HepG2 (cell line): ENCODE results near the gene CEP131. TPM values are rescaled to one million over a fixed set of nuclear protein-coding genes. Genes with fewer than 3 reads are reported as not detected.

ENCODE experiments used
- ARID3A ChIP-seq: IDR thresholded peaks from 2 replicates; pipeline ENCODE4 v1.6.1; 2012; ENCODE audit warnings: low read depth, low read length, improper control_type of control experiment
- BHLHE40 ChIP-seq: IDR thresholded peaks from 2 replicates; pipeline ENCODE4 v1.6.1; 2011; ENCODE audit warnings: low read length, improper control_type of control experiment
- HMGA1 ChIP-seq: sonication (generic); formaldehyde crosslinking; conservative IDR thresholded peaks from 2 replicates; pipeline ENCODE4 v1.4.0; 2020; ENCODE audit warnings: missing genetic modification reagents
- KAT7 ChIP-seq: IDR thresholded peaks from 2 replicates; pipeline ENCODE4 v1.6.1; 2018; ENCODE audit warnings: borderline replicate concordance, missing compliant biosample characterization
- KLF9 ChIP-seq: IDR thresholded peaks from 2 replicates; pipeline ENCODE4 v1.6.1; 2016; ENCODE audit warnings: low read depth
- PBX3 ChIP-seq: sonication (generic); formaldehyde crosslinking; IDR thresholded peaks from 2 replicates; pipeline ENCODE4 v1.8.1; 2023; ENCODE audit warnings: missing genetic modification reagents, inconsistent platforms, borderline replicate concordance
- ZBTB40 ChIP-seq, 2 experiments: fragments of 450-650 bp in 1 of 2; sonication (generic) in 1 of 2; formaldehyde crosslinking in 1 of 2; IDR thresholded peaks; 2 replicates each; pipeline versions ENCODE4 v1.6.1 to v1.8.0; 2016 to 2022; ENCODE audit warnings: antibody characterized with exemption in 1 of 2, mild to moderate bottlenecking in 1 of 2, missing genetic modification reagents in 1 of 2
- ZFX ChIP-seq: sonication (generic); formaldehyde crosslinking; IDR thresholded peaks from 2 replicates; pipeline ENCODE4 v1.4.0; 2020; ENCODE audit warnings: mild to moderate bottlenecking, low read depth, missing genetic modification reagents, moderate library complexity
- ZKSCAN8 ChIP-seq: IDR thresholded peaks from 2 replicates; pipeline ENCODE4 v1.6.1; 2016; ENCODE audit warnings: borderline replicate concordance, missing genetic modification reagents, missing compliant biosample characterization
- ZNF253 ChIP-seq: sonication (generic); formaldehyde crosslinking; IDR thresholded peaks from 2 replicates; pipeline ENCODE4 v1.8.0; 2022; ENCODE audit warnings: mild to moderate bottlenecking, missing genetic modification reagents, borderline replicate concordance
- ZNF335 ChIP-seq: sonication (generic); formaldehyde crosslinking; IDR thresholded peaks from 2 replicates; pipeline ENCODE4 v1.4.0; 2020; ENCODE audit warnings: missing genetic modification reagents
- ZNF510 ChIP-seq: sonication (generic); formaldehyde crosslinking; IDR thresholded peaks from 2 replicates; pipeline ENCODE4 v1.4.0; 2020; ENCODE audit warnings: low read depth, mild to moderate bottlenecking, missing genetic modification reagents
- ZNF552 ChIP-seq: sonication (generic); formaldehyde crosslinking; IDR thresholded peaks from 2 replicates; pipeline ENCODE4 v1.9.0; 2022; ENCODE audit warnings: missing genetic modification reagents, mild to moderate bottlenecking, borderline replicate concordance
- ZNF616 ChIP-seq: sonication (generic); formaldehyde crosslinking; IDR thresholded peaks from 2 replicates; pipeline ENCODE4 v1.5.0; 2020; ENCODE audit warnings: low read depth, mild to moderate bottlenecking, missing genetic modification reagents
- ZNF710 ChIP-seq: sonication (generic); formaldehyde crosslinking; IDR thresholded peaks from 2 replicates; pipeline ENCODE4 v1.5.0; 2020; ENCODE audit warnings: mild to moderate bottlenecking, missing genetic modification reagents, borderline replicate concordance
- ZNF713 ChIP-seq: sonication (generic); formaldehyde crosslinking; IDR thresholded peaks from 2 replicates; pipeline ENCODE4 v1.4.0; 2020; ENCODE audit warnings: mild to moderate bottlenecking, missing genetic modification reagents
- polyA plus RNA-seq, 8 experiments: library from polyadenylated mRNA; depleted of rRNA in 3 of 8; stranded (reverse) in 7 of 8; unstranded in 1 of 8; fragments of >200 nt; fragmentation: Illumina TruSeq in 4 of 8; extraction: Trizol in 4 of 8; gene quantifications; 2 replicates each; pipeline versions ENCODE4 v1.2.1 to v1.2.3, GENCODE V29; 2011 to 2016; ENCODE audit warnings: low read depth in 4 of 8, missing spikeins in 1 of 8, mixed read lengths in 1 of 8; ENCODE audit not compliant: insufficient read depth in 1 of 8
- total RNA-seq, 5 experiments: library from RNA; depleted of rRNA; stranded (reverse); fragments of >200 nt; fragmentation: Illumina TruSeq; extraction: Trizol; gene quantifications; 2 replicates each; pipeline ENCODE4 v1.2.3, GENCODE V29; 2016; ENCODE audit warnings: low read depth in 1 of 5

The CEP131 gene
- total and polyA plus RNA-seq, 2 of the 13 experiments (the other 11 are each of a cell fraction or from before 2014, with no cell fraction given) = 5.0 to 16.8 TPM

- TF ChIP-seq ZNF710 (CRISPR knock-in tag) (no peak), ARID3A (no peak), ZNF552 (CRISPR knock-in tag) (no peak), ZNF616 (CRISPR knock-in tag) (0 out of 2 replicates have a peak, but pooled peaks have one; percentile 6), ZBTB40 (IDR thresholded peaks at IDR 0.05) (no peak), ZBTB40 (CRISPR knock-in tag; IDR thresholded peaks at IDR 0.05) (no peak), KAT7 (CRISPR knock-in tag) (no peak; the same call in none of the 2 replicates), HMGA1 (CRISPR knock-in tag) (no peak), ZNF253 (CRISPR knock-in tag) (peak; percentile 47; the same call in 1 of the 2 replicates), BHLHE40 (no peak), ZNF335 (CRISPR knock-in tag) (0 out of 2 replicates have a peak, but pooled peaks have one; percentile 10), ZKSCAN8 (CRISPR knock-in tag) (no peak), KLF9 (CRISPR knock-in tag) (no peak), PBX3 (no peak), ZNF713 (CRISPR knock-in tag) (no peak), ZFX (CRISPR knock-in tag) (no peak), ZNF510 (0 out of 2 replicates have a peak, but pooled peaks have one; percentile 56)
Observed at GRCh38 chr17:81238490-81238814, 15.7 kb upstream of the CEP131 start (continued).
